Measurements from ENCODE around the gene SYT8. TPM values are rescaled to one million over a fixed set of nuclear protein-coding genes. Genes with fewer than 3 reads are reported as not detected.

Gene SYT8
- total RNA-seq, 1 donor from 2014 or later = 0.53 TPM

- H3K27me3 ChIP-seq (ENCODE audit: control insufficient read depth, insufficient read depth, low read length) = peaks cover 4% of the 10 kb centered on the region
- no peak for DNase-seq (ENCODE audit: low read depth)
- no peaks in the 10 kb centered on the region for H3K36me3 ChIP-seq (ENCODE audit: control insufficient read depth, insufficient read depth, low read length)
- TF ChIP-seq, protein P1, sequence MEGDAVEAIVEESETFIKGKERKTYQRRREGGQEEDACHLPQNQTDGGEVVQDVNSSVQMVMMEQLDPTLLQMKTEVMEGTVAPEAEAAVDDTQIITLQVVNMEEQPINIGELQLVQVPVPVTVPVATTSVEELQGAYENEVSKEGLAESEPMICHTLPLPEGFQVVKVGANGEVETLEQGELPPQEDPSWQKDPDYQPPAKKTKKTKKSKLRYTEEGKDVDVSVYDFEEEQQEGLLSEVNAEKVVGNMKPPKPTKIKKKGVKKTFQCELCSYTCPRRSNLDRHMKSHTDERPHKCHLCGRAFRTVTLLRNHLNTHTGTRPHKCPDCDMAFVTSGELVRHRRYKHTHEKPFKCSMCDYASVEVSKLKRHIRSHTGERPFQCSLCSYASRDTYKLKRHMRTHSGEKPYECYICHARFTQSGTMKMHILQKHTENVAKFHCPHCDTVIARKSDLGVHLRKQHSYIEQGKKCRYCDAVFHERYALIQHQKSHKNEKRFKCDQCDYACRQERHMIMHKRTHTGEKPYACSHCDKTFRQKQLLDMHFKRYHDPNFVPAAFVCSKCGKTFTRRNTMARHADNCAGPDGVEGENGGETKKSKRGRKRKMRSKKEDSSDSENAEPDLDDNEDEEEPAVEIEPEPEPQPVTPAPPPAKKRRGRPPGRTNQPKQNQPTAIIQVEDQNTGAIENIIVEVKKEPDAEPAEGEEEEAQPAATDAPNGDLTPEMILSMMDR (IDR thresholded peaks at IDR 0.05; ENCODE audit: insufficient read depth, low read length, severe bottlenecking) = no peak
- no peak overlapping the region for H3K4me3 ChIP-seq (ENCODE audit: low read depth, low read length)
- no peak for FAIRE-seq
These were observed 13.3 kb downstream of the SYT8 start for GRCh38 chr11:1847926-1848639.

DNA sequence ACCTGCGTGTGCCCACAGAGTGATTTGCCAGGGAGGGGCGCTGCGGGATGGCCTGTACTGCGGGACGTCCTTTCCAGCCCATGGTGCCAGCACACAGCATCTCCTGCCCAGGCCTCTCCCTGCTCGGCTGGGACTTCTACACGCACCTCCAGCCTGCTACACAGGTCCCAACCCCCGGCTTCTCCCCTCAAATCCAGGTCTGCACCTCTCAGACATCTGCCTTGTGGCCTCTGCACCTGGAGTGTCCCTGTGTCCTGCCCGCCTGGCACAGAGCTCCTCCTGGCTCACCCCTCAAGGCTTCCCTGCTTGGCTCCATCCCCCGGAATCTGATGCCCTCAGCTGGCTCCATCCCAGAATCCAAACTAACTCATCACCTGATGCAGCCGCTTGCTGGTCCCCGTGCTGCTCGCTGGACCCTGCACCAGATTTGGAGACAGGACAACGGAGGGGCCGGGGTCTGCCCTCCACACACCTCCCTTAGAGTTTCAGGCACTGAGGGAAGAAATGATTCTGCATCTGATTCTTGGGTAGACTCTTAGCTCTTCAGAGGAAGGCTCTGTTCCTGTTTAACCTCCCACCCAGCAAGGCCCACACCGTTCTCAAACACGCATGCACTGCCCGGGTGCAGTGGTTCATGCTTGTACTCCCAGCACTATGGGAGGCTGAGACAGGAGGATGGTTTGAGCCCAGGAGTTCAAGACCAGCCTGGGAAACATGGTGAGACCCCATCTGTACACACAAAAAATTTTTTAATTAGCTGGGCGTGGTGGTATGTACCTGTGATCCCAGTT is 14.0 kb downstream of the SYT8 start:
- TF ChIP-seq, protein P1 (IDR thresholded peaks at IDR 0.05; ENCODE audit: insufficient read depth, low read length, severe bottlenecking) = no peak

DNA sequence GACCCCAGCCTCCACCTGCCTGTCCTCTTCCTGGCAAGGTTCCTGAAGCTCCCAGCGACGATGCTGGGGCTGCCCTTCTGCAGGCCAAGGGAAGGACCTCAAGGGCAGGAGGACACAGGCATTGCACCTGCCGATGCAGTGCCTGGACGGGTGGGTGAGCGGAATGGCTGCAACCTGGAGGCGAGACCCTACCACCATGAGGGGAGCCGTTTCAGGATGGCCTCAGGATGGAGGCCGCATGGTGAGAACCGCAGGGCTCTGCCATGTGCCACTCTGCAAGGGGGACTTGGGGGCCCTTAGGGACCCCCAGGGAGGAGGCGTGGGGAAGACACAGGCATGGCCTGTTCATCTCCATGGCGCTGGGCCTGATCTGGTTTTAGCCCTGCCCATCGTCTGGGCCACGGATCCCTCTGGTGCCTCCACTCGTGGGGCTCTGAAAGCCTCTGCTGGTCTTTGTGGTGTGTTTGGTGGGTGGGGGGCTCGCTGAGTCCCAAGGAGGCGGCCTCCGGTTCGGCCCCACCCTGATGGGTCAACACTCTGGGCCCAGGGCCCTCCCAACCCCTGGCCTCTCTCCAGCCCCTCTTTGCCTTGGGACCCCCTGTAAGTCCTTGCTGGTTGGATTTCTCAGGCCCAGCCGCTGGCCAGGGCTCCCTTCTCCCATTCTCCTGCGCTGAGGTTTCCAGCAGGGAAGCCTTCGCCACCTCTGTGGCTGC is 16.8 kb downstream of the SYT8 start:
- DNase-seq (ENCODE audit: low read depth) (no peak), FAIRE-seq (no peak)
- no peaks in the 10 kb centered on the region for H3K36me3 ChIP-seq (ENCODE audit: control insufficient read depth, insufficient read depth, low read length)
- TF ChIP-seq, protein P1 (IDR thresholded peaks at IDR 0.05; ENCODE audit: insufficient read depth, low read length, severe bottlenecking) = no peak
- no peak overlapping the region for H3K4me3 ChIP-seq (ENCODE audit: low read depth, low read length)
- peaks cover 4% of the 10 kb centered on the region for H3K27me3 ChIP-seq (ENCODE audit: control insufficient read depth, insufficient read depth, low read length)

More for the DNA sequence above, 14.0 kb downstream of the SYT8 start:
- Histone ChIP-seq H3K4me3 (ENCODE audit: low read depth, low read length) (no peak overlapping the region), H3K27me3 (ENCODE audit: control insufficient read depth, insufficient read depth, low read length) (peaks cover 4% of the 10 kb centered on the region), H3K36me3 (ENCODE audit: control insufficient read depth, insufficient read depth, low read length) (no peaks in the 10 kb centered on the region)
- DNase-seq (ENCODE audit: low read depth) (no peak), FAIRE-seq (no peak)

GRCh38 chr11:1852271-1852876 is 17.6 kb downstream of the SYT8 start:
- no peak overlapping the region for H3K4me3 ChIP-seq (ENCODE audit: low read depth, low read length)
- FAIRE-seq (no peak), DNase-seq (ENCODE audit: low read depth) (no peak)
- TF ChIP-seq, protein P1 (IDR thresholded peaks at IDR 0.05; ENCODE audit: insufficient read depth, low read length, severe bottlenecking) = no peak
- H3K36me3 ChIP-seq (ENCODE audit: control insufficient read depth, insufficient read depth, low read length) = no peaks in the 10 kb centered on the region
- H3K27me3 ChIP-seq (ENCODE audit: control insufficient read depth, insufficient read depth, low read length) = peaks cover 4% of the 10 kb centered on the region

DNA sequence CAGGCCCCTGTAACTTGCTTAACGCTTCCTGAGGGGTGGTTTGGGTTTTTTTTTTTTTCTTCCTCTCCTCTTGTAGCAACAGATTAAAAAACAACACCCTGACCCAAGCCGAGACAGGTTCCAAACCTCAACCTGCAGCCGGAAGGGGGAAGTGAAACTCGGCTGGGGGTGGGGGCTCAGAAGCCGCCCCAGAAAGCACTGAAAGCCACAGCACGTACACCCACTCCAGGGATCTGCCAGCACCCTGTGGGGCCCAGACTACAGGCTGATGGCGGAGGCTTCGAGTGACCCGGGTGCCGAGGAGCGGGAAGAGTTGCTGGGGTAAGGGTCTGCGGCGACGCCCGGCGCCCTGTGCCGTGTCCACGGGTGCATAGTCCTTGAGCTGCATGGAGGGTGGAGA is 18.1 kb downstream of the SYT8 start, which contains the start of gene LSP1:
Gene LSP1, plus strand, starts transcription at position 208 of the 400 bp plus-strand sequence. Its CDS starts 61 bp downstream, at position 269.
- FAIRE-seq (no peak), DNase-seq (ENCODE audit: low read depth) (no peak)
- no peak within 1 kb of the TSS for H3K4me3 ChIP-seq (ENCODE audit: low read depth, low read length)
- no peaks in the 10 kb centered on the region for H3K36me3 ChIP-seq (ENCODE audit: control insufficient read depth, insufficient read depth, low read length)
- TF ChIP-seq, protein P1 (IDR thresholded peaks at IDR 0.05; ENCODE audit: insufficient read depth, low read length, severe bottlenecking) = no peak
- peaks cover 4% of the 10 kb centered on the region for H3K27me3 ChIP-seq (ENCODE audit: control insufficient read depth, insufficient read depth, low read length)

Data from bronchial epithelial cell (primary cell).